MCF 10A (cell line): ENCODE results near the gene PRDM2. TPM values are rescaled to one million over a fixed set of nuclear protein-coding genes. Genes with fewer than 3 reads are reported as not detected.

ENCODE experiments used
- BruUV-seq: library from RNA; stranded (reverse); fragments of 400-500 nt; replicated peaks from 2 replicates; lab custom pipeline; 2021; lab: Mats Ljungman, UMichigan
- CTCF ChIA-PET: fragments of 300-600 bp; sonication (Branson Sonifier 250); formaldehyde crosslinking; extraction: SDS; loops from one replicate; lab custom pipeline; 2021; ENCODE audit warnings: antibody characterized with exemption, inconsistent platforms; lab: Yijun Ruan, JAX
- POLR2A ChIA-PET: fragments of 300-600, 350-650 bp; sonication (Branson Sonifier 250); formaldehyde crosslinking; extraction: SDS; loops from one replicate; lab custom pipeline; 2020; ENCODE audit warnings: antibody characterized with exemption, inconsistent platforms; lab: Yijun Ruan, JAX
- DNase-seq: peaks from one replicate; pipeline ENCODE4 v3.0.0-alpha.2; 2018; ENCODE audit not compliant: unreplicated experiment
- H3K27ac Mint-ChIP-seq: one replicate; pipeline ENCODE4 v1.8.0; 2022; ENCODE audit warnings: mild to moderate bottlenecking, low read depth, mixed read lengths; ENCODE audit not compliant: unreplicated experiment
- H3K27me3 Mint-ChIP-seq: one replicate; pipeline ENCODE4 v1.8.0; 2022; ENCODE audit warnings: mixed read lengths; ENCODE audit not compliant: insufficient read depth, unreplicated experiment
- H3K36me3 Mint-ChIP-seq: one replicate; pipeline ENCODE4 v1.8.0; 2022; ENCODE audit warnings: mild to moderate bottlenecking, moderate library complexity, mixed read lengths; ENCODE audit not compliant: insufficient read depth, unreplicated experiment
- H3K4me1 Mint-ChIP-seq: one replicate; pipeline ENCODE4 v1.8.0; 2022; ENCODE audit warnings: mixed read lengths; ENCODE audit not compliant: insufficient read depth, unreplicated experiment
- H3K4me3 Mint-ChIP-seq: one replicate; pipeline ENCODE4 v1.8.0; 2022; ENCODE audit warnings: mild to moderate bottlenecking, moderate library complexity, mixed read lengths; ENCODE audit not compliant: unreplicated experiment
- H3K9me3 Mint-ChIP-seq: one replicate; pipeline ENCODE4 v1.8.0; 2022; ENCODE audit warnings: mixed read lengths; ENCODE audit not compliant: unreplicated experiment
- CTCF ChIP-seq: fragments of 200-600 bp; IDR thresholded peaks from one replicate; pipeline ENCODE4 v1.8.0; 2022; ENCODE audit warnings: antibody characterized with exemption, mild to moderate bottlenecking; ENCODE audit not compliant: unreplicated experiment
- intact Hi-C: fragments of 100-400 bp; cut with micrococcal nuclease; formaldehyde crosslinking; loops from 2 replicates; pipeline ENCODE4 v1.14.1; 2022
- total RNA-seq: library from RNA; stranded (reverse); gene quantifications from 2 replicates; pipeline ENCODE4 v1.2.3, GENCODE V29; 2022

PRDM2 gene
- total RNA-seq, 1 experiment from 2014 or later = 26.6 TPM

GRCh38 chr1:13829152-13829769 is 129.3 kb downstream of the PRDM2 start:
- no peak overlapping the region for H3K4me3 Mint-ChIP-seq
- BruUV-seq = no TSS peak
- no peak for TF ChIP-seq CTCF
- no peak for DNase-seq
- H3K4me1 Mint-ChIP-seq = peaks cover 11% of the 10 kb centered on the region
- H3K27ac Mint-ChIP-seq = peak overlapping the region; percentile 31
- intact Hi-C loops = loop anchor here (1.0 to 10.0 kb wide), 3 partner anchors 131 to 364 kb away; no protein-coding TSS in a partner anchor
- POLR2A ChIA-PET = interaction anchor here (0.7 to 1.1 kb wide), 2 partner anchors 13 to 131 kb away, joined by 3 read pairs; no protein-coding TSS in a partner anchor
- CTCF ChIA-PET = interaction anchor here (0.5 to 2.0 kb wide), 8 partner anchors 120 to 1476 kb away, joined by 3 to 9 read pairs (median 4); no protein-coding TSS in a partner anchor
- peaks cover 6% of the 10 kb centered on the region for H3K36me3 Mint-ChIP-seq
- H3K27me3 Mint-ChIP-seq = no peaks in the 10 kb centered on the region
- H3K9me3 Mint-ChIP-seq = no peaks in the 10 kb centered on the region

DNA sequence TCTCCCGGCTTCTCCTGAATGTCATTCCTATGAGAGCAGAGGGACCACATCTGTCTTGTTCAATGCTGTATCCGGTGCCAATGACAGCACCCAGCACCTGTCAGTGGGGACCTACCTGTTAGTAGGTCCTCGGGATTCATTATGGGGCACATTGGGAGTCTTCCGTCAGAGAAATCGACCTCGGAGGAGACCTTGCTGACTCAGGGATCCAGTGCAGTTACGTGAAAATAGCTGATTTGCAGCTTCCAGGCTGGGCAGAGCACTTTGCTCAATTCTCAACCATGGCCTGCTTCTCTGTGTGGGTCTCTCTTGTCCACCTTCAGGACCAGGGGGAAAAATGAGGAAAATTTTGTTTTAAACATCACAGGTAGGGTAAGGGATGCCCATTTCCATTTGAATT is 130.2 kb downstream of the PRDM2 start:
- no peaks in the 10 kb centered on the region for H3K9me3 Mint-ChIP-seq
- no peak for DNase-seq
- no peaks in the 10 kb centered on the region for H3K27me3 Mint-ChIP-seq
- H3K4me3 Mint-ChIP-seq = no peak overlapping the region
- TF ChIP-seq CTCF = no peak
- peak overlapping the region; percentile 1 for H3K27ac Mint-ChIP-seq
- H3K4me1 Mint-ChIP-seq = peaks cover 11% of the 10 kb centered on the region
- BruUV-seq = no TSS peak
- intact Hi-C loops = no loop called here
- H3K36me3 Mint-ChIP-seq = peaks cover 6% of the 10 kb centered on the region
- ChIA-PET POLR2A (no interaction called here), CTCF (interaction anchor here (0.6 to 2.0 kb wide), 4 partner anchors 121 to 164 kb away, joined by 4 to 9 read pairs (median 6); no protein-coding TSS in a partner anchor)

DNA sequence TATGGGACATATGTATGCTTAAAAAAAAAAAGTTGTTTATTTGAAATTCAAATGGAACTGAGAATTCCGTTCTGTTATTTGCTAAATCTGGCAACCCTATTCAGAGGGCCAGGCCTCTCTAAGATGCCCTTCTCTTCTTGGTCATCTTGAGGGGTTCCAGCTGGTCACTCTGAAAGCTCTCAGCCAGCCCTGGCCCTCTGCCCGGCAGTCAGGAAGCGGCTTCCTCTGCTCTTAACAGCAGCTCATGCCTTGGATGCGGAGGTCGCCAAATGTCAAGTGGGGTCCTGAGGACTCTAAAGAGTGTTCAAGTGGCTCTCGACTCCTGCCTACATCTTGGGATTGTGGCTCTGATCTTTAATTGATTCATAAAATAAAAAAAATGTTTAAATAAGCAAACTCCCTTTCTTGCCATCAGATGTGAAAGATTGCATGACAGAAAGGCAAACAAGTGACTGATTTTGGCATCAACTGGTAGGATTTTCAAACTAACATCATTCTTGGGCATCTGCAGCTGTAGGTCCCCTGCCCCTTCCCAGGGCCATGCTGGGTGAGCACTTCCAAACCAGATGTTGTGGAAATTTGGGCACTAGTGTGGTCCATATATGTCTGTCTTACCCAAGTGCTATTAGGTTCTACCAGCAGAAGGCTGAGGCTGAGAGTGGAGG is 130.8 kb downstream of the PRDM2 start:
- no peak overlapping the region for H3K4me3 Mint-ChIP-seq
- BruUV-seq = no TSS peak
- ChIA-PET POLR2A (no interaction called here), CTCF (interaction anchor here (0.6 to 1.9 kb wide), 2 partner anchors 165 to 1089 kb away, joined by 3 to 6 read pairs; no protein-coding TSS in a partner anchor)
- intact Hi-C loops = no loop called here
- no peaks in the 10 kb centered on the region for H3K9me3 Mint-ChIP-seq
- no peak for TF ChIP-seq CTCF
- no peaks in the 10 kb centered on the region for H3K27me3 Mint-ChIP-seq
- H3K4me1 Mint-ChIP-seq = peaks cover 11% of the 10 kb centered on the region
- H3K27ac Mint-ChIP-seq = no peak overlapping the region
- DNase-seq = no peak
- H3K36me3 Mint-ChIP-seq = peaks cover 6% of the 10 kb centered on the region

GRCh38 chr1:13832100-13832499 is 132.1 kb downstream of the PRDM2 start:
- peak overlapping the region; percentile 59 for H3K27ac Mint-ChIP-seq
- H3K9me3 Mint-ChIP-seq = no peaks in the 10 kb centered on the region
- no TSS peak for BruUV-seq
- intact Hi-C loops = no loop called here
- no peaks in the 10 kb centered on the region for H3K27me3 Mint-ChIP-seq
- no peak for TF ChIP-seq CTCF
- ChIA-PET CTCF (no interaction called here), POLR2A (interaction anchor here (0.5 to 0.7 kb wide), 2 partner anchors 97 to 118 kb away, joined by 3 to 4 read pairs; no protein-coding TSS in a partner anchor)
- peaks cover 6% of the 10 kb centered on the region for H3K36me3 Mint-ChIP-seq
- DNase-seq = no peak
- no peak overlapping the region for H3K4me3 Mint-ChIP-seq
- H3K4me1 Mint-ChIP-seq = peaks cover 16% of the 10 kb centered on the region
